GM23338 (cell line): ENCODE results near the gene RNF151. TPM values are rescaled to one million over a fixed set of nuclear protein-coding genes. Genes with fewer than 3 reads are reported as not detected.

Experiments
- ATAC-seq: fragments of 200-7000 bp; cut with Tn5 transposase; 3 replicates; pipeline ENCODE4 v1.9.1; 2020
- DNase-seq: peaks from one replicate; pipeline ENCODE4 v3.0.0-alpha.2; 2015; ENCODE audit warnings: low spot score
- H2AFZ ChIP-seq: fragments of 200-600 bp; sonication (generic); 2 replicates; pipeline ENCODE4 v1.8.0; 2016; ENCODE audit warnings: antibody characterized with exemption, mild to moderate bottlenecking, moderate library complexity
- H3F3A ChIP-seq: fragments of 200-600 bp; sonication (generic); replicated peaks from 2 replicates; pipeline ENCODE4 v1.8.0; 2017; ENCODE audit warnings: antibody characterized with exemption, mixed run types, low read depth
- H3K27ac ChIP-seq: fragments of 200-600 bp; sonication (generic); 2 replicates; pipeline ENCODE4 v1.6.1; 2016; ENCODE audit warnings: low read depth
- H3K27me3 ChIP-seq: fragments of 200-600 bp; sonication (generic); 2 replicates; pipeline ENCODE4 v1.8.0; 2016; ENCODE audit warnings: mild to moderate bottlenecking, mixed run types, moderate library complexity; ENCODE audit not compliant: insufficient read depth
- H3K36me3 ChIP-seq: fragments of 200-600 bp; sonication (generic); 2 replicates; pipeline ENCODE4 v1.8.0; 2016; ENCODE audit warnings: mild to moderate bottlenecking; ENCODE audit not compliant: insufficient read depth
- H3K4me1 ChIP-seq: fragments of 200-600 bp; sonication (generic); 2 replicates; pipeline ENCODE4 v1.8.0; 2016; ENCODE audit warnings: mild to moderate bottlenecking, moderate library complexity; ENCODE audit not compliant: insufficient read depth
- H3K4me2 ChIP-seq: fragments of 200-600 bp; sonication (generic); 2 replicates; pipeline ENCODE4 v1.7.1; 2017; ENCODE audit warnings: mixed run types
- H3K4me3 ChIP-seq: fragments of 200-600 bp; sonication (generic); 2 replicates; pipeline ENCODE4 v1.6.1; 2016; ENCODE audit warnings: mixed run types
- H3K79me2 ChIP-seq: fragments of 200-600 bp; sonication (generic); replicated peaks from 2 replicates; pipeline ENCODE4 v1.8.0; 2017; ENCODE audit warnings: mild to moderate bottlenecking; ENCODE audit not compliant: insufficient read depth
- H3K9me2 ChIP-seq: fragments of 200-600 bp; sonication (generic); 2 replicates; pipeline ENCODE4 v1.8.0; 2017; ENCODE audit not compliant: insufficient read depth
- H4K20me1 ChIP-seq: fragments of 200-600 bp; sonication (generic); replicated peaks from 2 replicates; pipeline ENCODE4 v1.8.0; 2017; ENCODE audit warnings: mild to moderate bottlenecking; ENCODE audit not compliant: insufficient read depth
- H3K27ac Mint-ChIP-seq: 2 replicates; pipeline ENCODE4 v1.8.0; 2020; ENCODE audit warnings: inconsistent platforms, mild to moderate bottlenecking, moderate library complexity, mixed read lengths
- H3K27me3 Mint-ChIP-seq: 3 replicates; pipeline ENCODE4 v1.8.0; 2022; ENCODE audit warnings: low read depth, mild to moderate bottlenecking, moderate library complexity, mixed read lengths, inconsistent platforms; ENCODE audit not compliant: insufficient read depth, poor library complexity
- H3K36me3 Mint-ChIP-seq: 3 replicates; pipeline ENCODE4 v1.8.0; 2021; ENCODE audit warnings: low read depth, mild to moderate bottlenecking, inconsistent platforms, moderate library complexity, mixed read lengths
- H3K4me1 Mint-ChIP-seq: 3 replicates; pipeline ENCODE4 v1.8.0; 2020; ENCODE audit warnings: mild to moderate bottlenecking, inconsistent platforms, mixed read lengths
- H3K4me3 Mint-ChIP-seq: 3 replicates; pipeline ENCODE4 v1.8.0; 2021; ENCODE audit warnings: moderate library complexity, mild to moderate bottlenecking, inconsistent platforms, mixed read lengths
- H3K9me3 Mint-ChIP-seq: 3 replicates; pipeline ENCODE4 v1.8.0; 2020; ENCODE audit warnings: moderate library complexity, mild to moderate bottlenecking, inconsistent platforms, mixed read lengths
- CREB1 ChIP-seq: fragments of 250-450 bp; sonication (Bioruptor Pico); IDR thresholded peaks from 2 replicates; pipeline ENCODE4 v1.5.0; 2020; ENCODE audit warnings: low read depth, mild to moderate bottlenecking, moderate library complexity
- ETS1 ChIP-seq: IDR thresholded peaks from 2 replicates; pipeline ENCODE4 v1.6.1; 2016; ENCODE audit warnings: antibody characterized with exemption
- EZH2 ChIP-seq: fragments of 200-600 bp; sonication (generic); IDR thresholded peaks from one replicate; pipeline ENCODE4 v1.8.0; 2017; ENCODE audit warnings: antibody characterized with exemption, mild to moderate bottlenecking, low read depth; ENCODE audit not compliant: unreplicated experiment
- EZH2phosphoT487 ChIP-seq: fragments of 200-600 bp; sonication (generic); IDR thresholded peaks from one replicate; pipeline ENCODE4 v1.8.1; 2018; ENCODE audit warnings: antibody characterized with exemption; ENCODE audit not compliant: unreplicated experiment
- POLR2AphosphoS5 ChIP-seq: IDR thresholded peaks from 2 replicates; pipeline ENCODE4 v1.6.1; 2016; ENCODE audit warnings: antibody characterized with exemption, low read depth
- ZNF462 ChIP-seq: fragments of 250-450 bp; sonication (Bioruptor Pico); IDR thresholded peaks from 2 replicates; pipeline ENCODE4 v1.5.0; 2020; ENCODE audit warnings: mild to moderate bottlenecking, moderate library complexity
- polyA plus RNA-seq: library from polyadenylated mRNA; unstranded; fragments of >200 nt; fragmentation: Nextera tagmentation; extraction: Ambion mirVana; gene quantifications from 2 replicates; pipeline ENCODE4 v1.2.1, GENCODE V29; 2016
- total RNA-seq: library from RNA; depleted of rRNA; stranded (reverse); fragments of >200 nt; shearing (Covaris generic); gene quantifications from 2 replicates; pipeline ENCODE4 v1.2.3, GENCODE V29; 2014

RNF151 gene
- total and polyA plus RNA-seq, 2 experiments from 2014 or later: not detected

GRCh38 chr16:2009791-2010510, 43.3 kb downstream of the RNF151 start, which contains the start of gene ZNF598:
ZNF598 (minus strand) TSS chr16:2009821.
- peaks cover 14% of the 10 kb centered on the region; the same call in 1 of the 2 replicates for H3F3A ChIP-seq
- ATAC-seq: peak; percentile 86

More at GRCh38 chr16:2009791-2010510, 43.3 kb downstream of the RNF151 start, which contains the start of gene ZNF598:
- Mint-ChIP-seq H3K27ac (peak within 1 kb of the TSS; percentile 91), H3K4me1 (peaks cover 30% of the 10 kb centered on the region), H3K36me3 (peaks cover 11% of the 10 kb centered on the region), H3K9me3 (no peaks in the 10 kb centered on the region), H3K4me3 (peak within 1 kb of the TSS; percentile 91), H3K27me3 (peaks cover 11% of the 10 kb centered on the region)
- Histone ChIP-seq H3K4me3 (peak within 1 kb of the TSS; percentile 91), H3K36me3 (no peaks in the 10 kb centered on the region), H3K9me2 (no peaks in the 10 kb centered on the region), H3K4me1 (peaks cover 15% of the 10 kb centered on the region), H3K79me2 (peaks cover 37% of the 10 kb centered on the region), H3K4me2 (peak within 1 kb of the TSS; percentile 97), H3K27me3 (no peaks in the 10 kb centered on the region), H4K20me1 (peaks cover 31% of the 10 kb centered on the region), H3K27ac (peak within 1 kb of the TSS; percentile 85), H2AFZ (peak within 1 kb of the TSS; percentile 92; the same call in 1 of the 2 replicates)
- no peak for TF ChIP-seq ZNF462 (CRISPR knock-in tag)
- TF ChIP-seq CREB1 (CRISPR knock-in tag): peak; percentile 88
- peak; percentile 78 for TF ChIP-seq ETS1
- peak; percentile 54 for TF ChIP-seq POLR2AphosphoS5
- no peak for TF ChIP-seq EZH2phosphoT487
- TF ChIP-seq EZH2: no peak
- peak; percentile 91 for DNase-seq
